ENCODE measurements around the gene CREB3L2. TPM values are rescaled to one million over a fixed set of nuclear protein-coding genes. Genes with fewer than 3 reads are reported as not detected.

The CREB3L2 gene
- total RNA-seq, 2 experiments from 2014 or later: 21.0 to 24.4 TPM

DNA sequence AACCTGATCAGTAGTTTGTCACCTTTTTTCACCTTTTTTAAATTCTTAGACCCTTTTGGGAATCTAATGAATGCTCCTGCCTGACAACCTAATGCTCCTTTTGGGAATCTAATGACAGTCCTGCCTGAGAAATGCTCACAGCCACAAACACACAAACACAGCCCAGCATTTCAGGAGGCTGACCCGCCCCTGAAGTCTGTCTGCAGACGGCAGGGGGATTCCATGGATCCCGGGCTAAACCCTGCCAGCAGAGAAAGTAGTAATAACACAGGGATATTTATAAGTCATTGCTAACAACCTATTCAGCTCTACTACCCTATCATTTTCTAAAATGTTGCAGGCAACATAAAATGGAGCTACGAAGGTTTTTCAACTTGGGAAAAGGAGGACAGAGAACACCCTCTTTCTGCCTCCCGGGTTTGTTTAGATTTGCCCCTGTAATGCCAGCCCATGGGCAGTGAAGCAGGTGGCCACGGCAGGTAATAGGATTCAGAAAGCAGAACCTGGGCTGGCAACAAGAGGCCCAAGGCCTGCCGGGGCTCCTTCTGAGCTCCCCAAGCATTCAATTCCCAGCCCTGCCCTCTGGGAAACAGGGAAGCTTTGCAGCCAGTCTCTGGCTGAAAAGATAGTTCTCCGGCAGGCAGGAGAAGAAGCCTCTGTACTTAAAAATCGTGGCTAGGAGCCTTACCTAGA is 65.2 kb downstream of the CREB3L2 start:
- no peak for DNase-seq
- ChIA-PET CTCF (interaction anchor here (1.1 kb wide), 1 partner anchor 72 kb away, joined by 3 read pairs; no protein-coding TSS in a partner anchor), POLR2A (interaction anchor here (1.4 kb wide), 1 partner anchor 11 kb away, joined by 4 read pairs; no protein-coding TSS in a partner anchor)
- Mint-ChIP-seq H3K36me3 (ENCODE audit: low read depth) (peaks cover 11% of the 10 kb centered on the region), H3K4me3 (no peak overlapping the region), H3K9me3 (no peaks in the 10 kb centered on the region), H3K27me3 (no peaks in the 10 kb centered on the region), H3K4me1 (ENCODE audit: low read depth) (peaks cover 37% of the 10 kb centered on the region), H3K27ac (peak overlapping the region; percentile 38)
- no peak for ATAC-seq
- intact Hi-C loops (cut with micrococcal nuclease): no loop called here
- TF ChIP-seq, protein P1, sequence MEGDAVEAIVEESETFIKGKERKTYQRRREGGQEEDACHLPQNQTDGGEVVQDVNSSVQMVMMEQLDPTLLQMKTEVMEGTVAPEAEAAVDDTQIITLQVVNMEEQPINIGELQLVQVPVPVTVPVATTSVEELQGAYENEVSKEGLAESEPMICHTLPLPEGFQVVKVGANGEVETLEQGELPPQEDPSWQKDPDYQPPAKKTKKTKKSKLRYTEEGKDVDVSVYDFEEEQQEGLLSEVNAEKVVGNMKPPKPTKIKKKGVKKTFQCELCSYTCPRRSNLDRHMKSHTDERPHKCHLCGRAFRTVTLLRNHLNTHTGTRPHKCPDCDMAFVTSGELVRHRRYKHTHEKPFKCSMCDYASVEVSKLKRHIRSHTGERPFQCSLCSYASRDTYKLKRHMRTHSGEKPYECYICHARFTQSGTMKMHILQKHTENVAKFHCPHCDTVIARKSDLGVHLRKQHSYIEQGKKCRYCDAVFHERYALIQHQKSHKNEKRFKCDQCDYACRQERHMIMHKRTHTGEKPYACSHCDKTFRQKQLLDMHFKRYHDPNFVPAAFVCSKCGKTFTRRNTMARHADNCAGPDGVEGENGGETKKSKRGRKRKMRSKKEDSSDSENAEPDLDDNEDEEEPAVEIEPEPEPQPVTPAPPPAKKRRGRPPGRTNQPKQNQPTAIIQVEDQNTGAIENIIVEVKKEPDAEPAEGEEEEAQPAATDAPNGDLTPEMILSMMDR (IDR thresholded peaks at IDR 0.05): no peak

DNA sequence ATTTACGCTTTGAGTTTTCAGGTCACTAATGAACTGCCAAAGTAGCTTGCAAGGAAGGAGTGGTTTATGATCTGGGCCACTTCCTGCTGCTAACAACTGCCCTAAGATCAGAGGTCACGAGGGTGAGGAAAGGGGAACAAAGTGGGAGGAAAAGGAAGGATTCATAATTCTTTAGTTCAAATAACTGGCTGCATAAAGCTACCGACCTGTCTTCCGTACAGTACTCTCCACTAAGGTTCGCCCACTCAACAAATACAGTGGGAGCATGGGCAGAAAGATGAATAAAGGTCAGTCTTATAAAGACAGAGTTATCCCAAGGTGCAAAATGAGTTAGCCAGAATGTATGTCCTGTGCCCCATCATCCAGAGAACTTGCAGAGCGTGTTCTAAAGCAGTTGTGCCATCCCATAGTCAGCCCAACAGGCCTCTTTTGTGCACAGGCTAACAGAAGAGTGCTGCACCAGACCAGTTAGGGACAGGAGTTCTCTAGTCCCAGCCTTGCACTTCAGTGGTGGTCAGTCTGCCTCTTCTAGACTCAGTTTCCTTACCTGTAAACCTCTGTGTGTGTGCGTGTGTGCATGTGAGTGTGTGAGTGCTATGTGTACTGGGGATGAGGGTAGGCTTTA is 65.9 kb downstream of the CREB3L2 start:
- Mint-ChIP-seq H3K4me1 (ENCODE audit: low read depth) (peaks cover 37% of the 10 kb centered on the region), H3K9me3 (no peaks in the 10 kb centered on the region), H3K27me3 (no peaks in the 10 kb centered on the region), H3K36me3 (ENCODE audit: low read depth) (peaks cover 11% of the 10 kb centered on the region), H3K27ac (peak overlapping the region; percentile 74), H3K4me3 (peak overlapping the region; percentile 32)
- CTCF ChIA-PET: interaction anchor here (0.9 to 1.7 kb wide), 4 partner anchors 11 to 73 kb away, joined by 3 to 9 read pairs (median 3); partner anchors contain the start of gene CREB3L2
- intact Hi-C loops (cut with micrococcal nuclease): no loop called here
- TF ChIP-seq, protein P1 (IDR thresholded peaks at IDR 0.05): no peak
- DNase-seq (peak; percentile 34), ATAC-seq (peak; percentile 44)
- POLR2A ChIA-PET: interaction anchor here (1.3 kb wide), 1 partner anchor 65 kb away, joined by 3 read pairs; no protein-coding TSS in a partner anchor

DNA sequence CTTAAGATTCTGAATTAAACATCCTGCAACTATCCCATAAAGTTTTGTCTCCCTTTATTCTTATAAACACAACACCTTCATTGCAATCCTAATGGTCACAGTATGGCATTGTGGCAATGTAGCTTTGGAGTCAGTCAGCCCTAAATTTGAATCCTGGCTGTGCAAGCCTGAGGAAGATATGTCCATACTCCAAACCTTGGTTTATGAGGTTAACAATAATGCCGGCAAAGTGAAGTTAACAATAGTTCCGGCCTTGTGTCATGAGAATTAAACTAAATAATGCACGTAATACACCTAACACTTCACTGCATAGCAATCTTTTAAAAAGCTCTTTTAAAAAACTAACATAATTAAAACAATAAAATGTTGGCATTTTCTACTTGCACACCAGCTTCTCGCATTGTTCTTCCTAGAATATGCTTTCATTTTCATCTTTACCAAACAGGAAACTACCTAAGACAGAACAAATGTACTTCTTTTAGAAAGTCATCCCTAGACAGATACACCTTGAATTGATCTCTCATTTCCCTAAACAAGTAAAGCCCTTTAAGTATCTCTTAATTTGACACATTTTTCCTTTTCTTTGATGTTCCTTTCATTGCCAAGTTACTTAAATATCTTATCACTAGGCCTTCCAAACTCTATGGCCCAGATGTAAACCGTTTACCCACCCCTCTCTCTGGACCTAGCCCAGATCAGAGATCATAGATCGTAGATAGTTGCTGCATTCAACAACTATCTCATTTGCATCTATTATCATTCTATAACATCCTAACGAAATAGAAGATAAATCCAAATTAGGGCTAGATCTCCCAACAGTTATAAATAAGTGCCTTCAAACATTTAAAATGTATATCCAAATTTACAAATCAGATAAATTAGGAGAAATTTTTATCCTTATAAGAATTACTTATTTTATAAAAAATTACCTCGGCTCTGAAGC is 66.7 kb downstream of the CREB3L2 start:
- DNase-seq: no peak
- intact Hi-C loops (cut with micrococcal nuclease): no loop called here
- H3K27me3 Mint-ChIP-seq: no peaks in the 10 kb centered on the region
- TF ChIP-seq, protein P1 (IDR thresholded peaks at IDR 0.05): no peak
- no peaks in the 10 kb centered on the region for H3K9me3 Mint-ChIP-seq
- peaks cover 41% of the 10 kb centered on the region for H3K4me1 Mint-ChIP-seq (ENCODE audit: low read depth)
- H3K36me3 Mint-ChIP-seq (ENCODE audit: low read depth): peaks cover 11% of the 10 kb centered on the region
- ChIA-PET CTCF (interaction anchor here (0.9 to 1.7 kb wide), 6 partner anchors 10 to 74 kb away, joined by 3 to 9 read pairs (median 3); partner anchors contain the start of gene CREB3L2), POLR2A (interaction anchor here (0.5 to 1.3 kb wide), 4 partner anchors 18 to 992 kb away, joined by 3 read pairs; no protein-coding TSS in a partner anchor)
- H3K27ac Mint-ChIP-seq: peak overlapping the region; percentile 95
- peak overlapping the region; percentile 75 for H3K4me3 Mint-ChIP-seq
- peak; percentile 83 for ATAC-seq

DNA sequence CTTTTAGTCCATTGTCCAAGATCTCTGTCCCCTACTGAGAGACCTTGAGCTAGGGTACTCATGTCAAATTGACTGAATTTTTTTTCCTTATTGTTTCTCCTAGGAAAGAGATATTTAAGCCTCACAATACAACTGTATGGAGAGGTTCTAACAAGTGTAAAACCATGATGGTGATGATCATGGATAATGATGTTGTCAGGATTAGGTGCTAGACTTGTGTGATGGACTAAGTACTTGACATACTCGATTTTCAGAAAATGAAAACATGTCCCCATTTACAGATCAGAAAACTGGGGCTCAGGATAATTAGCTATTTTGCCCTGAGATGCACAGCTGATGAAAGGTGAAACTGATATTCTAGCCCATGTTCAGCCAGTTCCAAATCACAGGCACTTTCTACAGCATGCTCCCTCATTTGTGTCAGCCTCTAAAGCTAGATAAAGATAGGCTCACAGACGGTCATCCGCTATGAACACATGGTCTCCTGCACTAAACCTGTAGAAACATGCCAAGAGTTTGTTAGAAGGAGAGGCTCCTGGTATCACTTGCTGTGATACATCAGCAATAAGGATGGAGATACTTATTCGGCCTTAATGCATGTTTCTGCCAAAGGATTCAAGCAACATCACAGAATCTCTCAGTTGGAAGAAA is 67.6 kb downstream of the CREB3L2 start:
- no peak for ATAC-seq
- H3K4me1 Mint-ChIP-seq (ENCODE audit: low read depth): peaks cover 41% of the 10 kb centered on the region
- POLR2A ChIA-PET: interaction anchor here (1.1 kb wide), 1 partner anchor 62 kb away, joined by 3 read pairs; no protein-coding TSS in a partner anchor

More for the DNA sequence above, 67.6 kb downstream of the CREB3L2 start:
- Mint-ChIP-seq H3K4me3 (peak overlapping the region; percentile 75), H3K27ac (peak overlapping the region; percentile 95), H3K27me3 (no peaks in the 10 kb centered on the region), H3K36me3 (ENCODE audit: low read depth) (peaks cover 11% of the 10 kb centered on the region), H3K9me3 (no peaks in the 10 kb centered on the region)
- intact Hi-C loops (cut with micrococcal nuclease): no loop called here
- no peak for DNase-seq
- CTCF ChIA-PET: interaction anchor here (0.9 to 1.7 kb wide), 7 partner anchors 9 to 75 kb away, joined by 3 to 9 read pairs (median 4); partner anchors contain the start of gene CREB3L2
- TF ChIP-seq, protein P1 (IDR thresholded peaks at IDR 0.05): no peak

Measured in activated CD8-positive, alpha-beta T cell treated with anti-CD3 and anti-CD28 coated beads for 36 hours (primary cell).